Calu3 (cell line): ENCODE data around the gene B3GLCT. TPM values are rescaled to one million over a fixed set of nuclear protein-coding genes. Genes with fewer than 3 reads are reported as not detected.

ENCODE experiments used
- BruUV-seq: library from RNA; stranded (reverse); fragments of 400-500 nt; replicated peaks from 2 replicates; lab custom pipeline; 2021; lab: Mats Ljungman, UMichigan
- CTCF ChIA-PET: fragments of 300-600 bp; sonication (Branson Sonifier 250); formaldehyde crosslinking; loops from one replicate; lab custom pipeline; 2022; ENCODE audit warnings: antibody characterized with exemption; lab: Charles Lee
- DNase-seq: peaks from one replicate; pipeline ENCODE4 v3.0.0; 2022
- H3K27ac Mint-ChIP-seq: one replicate; pipeline ENCODE4 v1.8.0; 2022; ENCODE audit warnings: mixed read lengths; ENCODE audit not compliant: unreplicated experiment
- H3K27me3 Mint-ChIP-seq: one replicate; pipeline ENCODE4 v1.8.0; 2022; ENCODE audit warnings: mixed read lengths; ENCODE audit not compliant: unreplicated experiment
- H3K36me3 Mint-ChIP-seq: one replicate; pipeline ENCODE4 v1.8.0; 2022; ENCODE audit warnings: mild to moderate bottlenecking, moderate library complexity, mixed read lengths; ENCODE audit not compliant: insufficient read depth, unreplicated experiment
- H3K4me1 Mint-ChIP-seq: one replicate; pipeline ENCODE4 v1.8.0; 2022; ENCODE audit warnings: mild to moderate bottlenecking, low read depth, mixed read lengths; ENCODE audit not compliant: unreplicated experiment
- H3K4me3 Mint-ChIP-seq: one replicate; pipeline ENCODE4 v1.8.0; 2022; ENCODE audit warnings: mild to moderate bottlenecking, low read depth, moderate library complexity, mixed read lengths; ENCODE audit not compliant: unreplicated experiment
- H3K9me3 Mint-ChIP-seq: one replicate; pipeline ENCODE4 v1.8.0; 2022; ENCODE audit warnings: low read depth, mixed read lengths; ENCODE audit not compliant: unreplicated experiment
- intact Hi-C: fragments of 100-400 bp; cut with micrococcal nuclease; formaldehyde crosslinking; loops from one replicate; pipeline ENCODE4 v1.10.0; 2022; ENCODE audit not compliant: unreplicated experiment
- total RNA-seq: library from RNA; stranded (reverse); gene quantifications from 2 replicates; pipeline ENCODE4 v1.2.3, GENCODE V29; 2022
- TF ChIP-seq, protein P1 (sequence below): fragments of 200-600 bp; IDR thresholded peaks from one replicate; pipeline ENCODE4 v1.8.0; 2022; ENCODE audit warnings: antibody characterized with exemption; ENCODE audit not compliant: unreplicated experiment

The B3GLCT gene
- total RNA-seq, 1 experiment from 2014 or later, result 5.1 TPM

DNA sequence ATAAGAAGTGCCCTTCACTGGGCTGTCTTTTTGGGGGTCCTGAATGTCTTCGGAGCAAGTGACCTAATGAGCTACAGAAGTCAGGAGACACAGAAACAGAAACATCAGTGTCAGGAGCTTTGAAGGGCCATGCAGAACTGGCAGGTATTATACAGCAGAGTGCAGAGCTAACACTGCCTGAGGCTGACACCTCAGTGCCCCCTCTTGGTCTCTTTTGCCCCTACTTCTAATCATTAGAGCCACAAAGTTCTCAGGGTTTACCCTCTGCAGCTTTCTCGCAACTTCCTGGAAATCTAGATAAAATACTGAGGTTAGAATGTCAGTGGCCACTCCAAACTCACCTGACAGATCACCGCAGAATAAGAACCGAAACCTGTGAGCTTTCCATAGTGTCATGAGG, 172.7 kb downstream of the B3GLCT start:
- no peak for DNase-seq
- H3K9me3 Mint-ChIP-seq, result no peaks in the 10 kb centered on the region
- CTCF ChIA-PET, result no interaction called here
- H3K4me3 Mint-ChIP-seq, result no peak overlapping the region
- TF ChIP-seq, protein P1, sequence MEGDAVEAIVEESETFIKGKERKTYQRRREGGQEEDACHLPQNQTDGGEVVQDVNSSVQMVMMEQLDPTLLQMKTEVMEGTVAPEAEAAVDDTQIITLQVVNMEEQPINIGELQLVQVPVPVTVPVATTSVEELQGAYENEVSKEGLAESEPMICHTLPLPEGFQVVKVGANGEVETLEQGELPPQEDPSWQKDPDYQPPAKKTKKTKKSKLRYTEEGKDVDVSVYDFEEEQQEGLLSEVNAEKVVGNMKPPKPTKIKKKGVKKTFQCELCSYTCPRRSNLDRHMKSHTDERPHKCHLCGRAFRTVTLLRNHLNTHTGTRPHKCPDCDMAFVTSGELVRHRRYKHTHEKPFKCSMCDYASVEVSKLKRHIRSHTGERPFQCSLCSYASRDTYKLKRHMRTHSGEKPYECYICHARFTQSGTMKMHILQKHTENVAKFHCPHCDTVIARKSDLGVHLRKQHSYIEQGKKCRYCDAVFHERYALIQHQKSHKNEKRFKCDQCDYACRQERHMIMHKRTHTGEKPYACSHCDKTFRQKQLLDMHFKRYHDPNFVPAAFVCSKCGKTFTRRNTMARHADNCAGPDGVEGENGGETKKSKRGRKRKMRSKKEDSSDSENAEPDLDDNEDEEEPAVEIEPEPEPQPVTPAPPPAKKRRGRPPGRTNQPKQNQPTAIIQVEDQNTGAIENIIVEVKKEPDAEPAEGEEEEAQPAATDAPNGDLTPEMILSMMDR, result no peak
- no peaks in the 10 kb centered on the region for H3K4me1 Mint-ChIP-seq
- H3K36me3 Mint-ChIP-seq, result no peaks in the 10 kb centered on the region
- intact Hi-C loops, result no loop called here
- no peak overlapping the region for H3K27ac Mint-ChIP-seq
- H3K27me3 Mint-ChIP-seq, result peaks cover 34% of the 10 kb centered on the region
- BruUV-seq, result no TSS peak

DNA sequence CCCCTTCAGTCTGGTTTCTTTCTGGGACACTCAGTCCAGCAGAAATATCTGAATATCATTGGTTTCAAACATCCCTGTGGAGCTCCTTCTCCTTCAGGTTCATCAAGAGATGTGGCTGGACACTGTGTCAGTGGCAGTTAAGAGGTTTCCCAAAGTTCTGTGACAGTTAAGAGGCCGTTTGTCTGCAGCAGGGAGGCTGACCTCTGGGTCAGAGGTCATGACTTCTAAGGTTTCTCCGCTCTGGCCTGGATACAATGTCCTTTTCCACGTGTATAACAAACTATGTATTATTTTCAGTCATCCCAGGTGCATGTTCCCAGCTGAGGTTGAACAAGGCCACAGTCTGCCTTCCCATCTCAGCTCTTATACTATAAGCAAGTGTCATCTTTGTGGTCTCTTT, 174.9 kb downstream of the B3GLCT start:
- no peaks in the 10 kb centered on the region for H3K4me1 Mint-ChIP-seq
- no peak for DNase-seq
- intact Hi-C loops, result no loop called here
- CTCF ChIA-PET, result no interaction called here
- TF ChIP-seq, protein P1, result no peak
- BruUV-seq, result no TSS peak
- no peaks in the 10 kb centered on the region for H3K36me3 Mint-ChIP-seq
- H3K9me3 Mint-ChIP-seq, result no peaks in the 10 kb centered on the region
- no peak overlapping the region for H3K4me3 Mint-ChIP-seq
- H3K27ac Mint-ChIP-seq, result no peak overlapping the region
- peaks cover 27% of the 10 kb centered on the region for H3K27me3 Mint-ChIP-seq

DNA sequence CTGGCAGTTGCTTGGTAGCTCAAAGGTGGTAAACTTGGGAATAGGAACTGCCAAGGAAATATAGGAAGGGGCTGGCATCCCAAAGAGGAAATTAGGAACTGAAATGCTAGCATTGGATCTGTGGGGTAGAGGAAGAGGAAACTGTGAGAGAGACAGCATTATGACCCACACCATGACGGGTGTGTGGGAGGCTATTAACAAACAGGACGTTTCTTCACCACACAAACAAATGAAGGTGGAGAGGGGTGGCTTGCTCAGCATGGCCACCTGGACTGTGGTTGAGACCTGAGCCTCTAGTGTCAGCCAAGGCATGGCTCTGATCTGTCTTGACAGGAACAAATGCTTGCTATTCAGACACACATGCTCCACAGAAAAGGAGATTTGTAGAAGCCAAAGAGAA, 178.2 kb downstream of the B3GLCT start:
- CTCF ChIA-PET, result interaction anchor here (0.7 kb wide), 1 partner anchor 339 kb away, joined by 5 read pairs; no protein-coding TSS in a partner anchor
- peaks cover 19% of the 10 kb centered on the region for H3K27me3 Mint-ChIP-seq

DNA sequence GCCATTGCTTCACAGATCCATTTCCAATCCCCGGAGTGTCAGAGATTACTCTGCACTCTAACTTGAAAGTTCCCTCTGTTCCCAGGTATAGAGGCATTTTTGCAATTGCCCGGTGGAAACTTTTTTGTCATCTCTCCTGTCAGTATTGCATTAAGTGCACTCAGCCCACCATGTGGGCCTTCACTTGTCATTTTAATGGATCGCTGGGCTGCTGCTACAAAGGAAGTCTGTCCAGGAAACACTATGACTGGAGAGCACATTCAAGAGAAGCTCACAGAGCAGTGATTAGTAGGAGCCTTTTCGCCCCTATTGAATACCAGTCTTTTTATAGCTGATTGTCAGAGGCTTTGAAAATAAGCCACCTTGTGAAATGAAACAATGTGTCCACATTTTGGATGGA, 180.9 kb downstream of the B3GLCT start:
- intact Hi-C loops, result no loop called here
- H3K27me3 Mint-ChIP-seq, result no peaks in the 10 kb centered on the region
- BruUV-seq, result no TSS peak
- TF ChIP-seq, protein P1, result no peak
- CTCF ChIA-PET, result no interaction called here
- no peak for DNase-seq
- H3K4me1 Mint-ChIP-seq, result peaks cover 4% of the 10 kb centered on the region
- no peaks in the 10 kb centered on the region for H3K36me3 Mint-ChIP-seq
- no peak overlapping the region for H3K4me3 Mint-ChIP-seq
- H3K9me3 Mint-ChIP-seq, result no peaks in the 10 kb centered on the region
- no peak overlapping the region for H3K27ac Mint-ChIP-seq

More for the DNA sequence above, 178.2 kb downstream of the B3GLCT start:
- H3K27ac Mint-ChIP-seq, result no peak overlapping the region
- TF ChIP-seq, protein P1, result no peak
- intact Hi-C loops, result no loop called here
- no peaks in the 10 kb centered on the region for H3K9me3 Mint-ChIP-seq
- no peaks in the 10 kb centered on the region for H3K36me3 Mint-ChIP-seq
- BruUV-seq, result no TSS peak
- H3K4me3 Mint-ChIP-seq, result no peak overlapping the region
- H3K4me1 Mint-ChIP-seq, result no peaks in the 10 kb centered on the region
- DNase-seq, result no peak

Other genes with a start within 250 kb of the B3GLCT start
- 186 and 216 TPM in 2 replicates for gene HSPH1, start 38.1 kb upstream of the B3GLCT start, total RNA-seq